Cardiac muscle cell (in vitro differentiated cells and primary cell): ENCODE results near the gene CUBN. TPM values are rescaled to one million over a fixed set of nuclear protein-coding genes. Genes with fewer than 3 reads are reported as not detected.

ENCODE experiments used
- DNase-seq, 2 donors: peaks; one replicate each; pipeline versions ENCODE4 v3.0.0 to v3.0.0-alpha.2; 2010 to 2017; ENCODE audit warnings: low read depth in 1 of 2, low spot score in 1 of 2
- H3K27ac ChIP-seq: fragments of 200-600 bp; sonication (generic); 2 replicates; pipeline ENCODE4 v1.5.1; 2016
- H3K27me3 ChIP-seq: fragments of 200-600 bp; sonication (generic); 2 replicates; pipeline ENCODE4 v1.6.0; 2016; ENCODE audit warnings: control low read depth
- H3K36me3 ChIP-seq: fragments of 200-600 bp; sonication (generic); 2 replicates; pipeline ENCODE4 v1.5.1; 2016; ENCODE audit warnings: control low read depth
- H3K4me1 ChIP-seq: fragments of 200-600 bp; sonication (generic); 2 replicates; pipeline ENCODE4 v1.8.1; 2017; ENCODE audit warnings: low read depth, mild to moderate bottlenecking, mixed run types
- H3K4me3 ChIP-seq: fragments of 200-600 bp; sonication (generic); 2 replicates; pipeline ENCODE4 v1.5.1; 2016; ENCODE audit warnings: mild to moderate bottlenecking
- H3K9me3 ChIP-seq: fragments of 200-600 bp; sonication (generic); 2 replicates; pipeline ENCODE4 v1.5.1; 2017; ENCODE audit warnings: low read depth, mild to moderate bottlenecking, control low read depth
- CTCF ChIP-seq: IDR thresholded peaks from 2 replicates; pipeline ENCODE4 v1.5.1; 2012; ENCODE audit warnings: low read depth, mild to moderate bottlenecking, low read length
- polyA plus RNA-seq: library from polyadenylated mRNA; unstranded; fragments of >200 nt; fragmentation: Nextera tagmentation; extraction: Ambion mirVana; gene quantifications from 2 replicates; pipeline ENCODE4 v1.2.1, GENCODE V29; 2016
- total RNA-seq: library from RNA; depleted of rRNA; stranded (reverse); fragments of >200 nt; gene quantifications from 2 replicates; pipeline ENCODE4 v1.2.3, GENCODE V29; 2016

Gene CUBN
- total and polyA plus RNA-seq, 2 experiments from 2014 or later, result 0.79 to 2.7 TPM

GRCh38 chr10:17065273-17065672 lies 64.3 kb downstream of the CUBN start:
- no peak overlapping the region for H3K27ac ChIP-seq
- no peak for TF ChIP-seq CTCF
- no peaks in the 10 kb centered on the region for H3K36me3 ChIP-seq
- H3K9me3 ChIP-seq, result no peaks in the 10 kb centered on the region
- H3K27me3 ChIP-seq, result no peaks in the 10 kb centered on the region
- no peak for DNase-seq
- no peak overlapping the region for H3K4me3 ChIP-seq
- no peaks in the 10 kb centered on the region for H3K4me1 ChIP-seq

GRCh38 chr10:17064435-17064834 lies 65.2 kb downstream of the CUBN start:
- no peaks in the 10 kb centered on the region for H3K27me3 ChIP-seq
- H3K4me1 ChIP-seq, result no peaks in the 10 kb centered on the region
- no peak for TF ChIP-seq CTCF
- DNase-seq, result no peak
- no peak overlapping the region for H3K4me3 ChIP-seq
- no peaks in the 10 kb centered on the region for H3K9me3 ChIP-seq
- no peaks in the 10 kb centered on the region for H3K36me3 ChIP-seq
- no peak overlapping the region for H3K27ac ChIP-seq

GRCh38 chr10:17062955-17063484 lies 66.6 kb downstream of the CUBN start:
- H3K4me3 ChIP-seq, result no peak overlapping the region
- no peaks in the 10 kb centered on the region for H3K9me3 ChIP-seq
- no peak overlapping the region for H3K27ac ChIP-seq
- peak in 1 of 2 donors; percentile 56 for DNase-seq
- no peaks in the 10 kb centered on the region for H3K36me3 ChIP-seq
- no peaks in the 10 kb centered on the region for H3K27me3 ChIP-seq
- no peaks in the 10 kb centered on the region for H3K4me1 ChIP-seq
- no peak for TF ChIP-seq CTCF

- Histone ChIP-seq H3K4me3 (no peak overlapping the region), H3K36me3 (no peaks in the 10 kb centered on the region), H3K4me1 (no peaks in the 10 kb centered on the region), H3K27ac (no peak overlapping the region), H3K27me3 (no peaks in the 10 kb centered on the region), H3K9me3 (no peaks in the 10 kb centered on the region)
- DNase-seq, result peak in 1 of 2 donors; percentile 75
- no peak for TF ChIP-seq CTCF
Measured at GRCh38 chr10:17062493-17062892, 67.1 kb downstream of the CUBN start.

- no peaks in the 10 kb centered on the region for H3K27me3 ChIP-seq
- H3K36me3 ChIP-seq, result no peaks in the 10 kb centered on the region
- H3K9me3 ChIP-seq, result no peaks in the 10 kb centered on the region
- peak in 1 of 2 donors; percentile 73 for DNase-seq
- no peak overlapping the region for H3K27ac ChIP-seq
- no peak for TF ChIP-seq CTCF
- no peaks in the 10 kb centered on the region for H3K4me1 ChIP-seq
- no peak overlapping the region for H3K4me3 ChIP-seq
Measured at GRCh38 chr10:17062009-17062408, 67.6 kb downstream of the CUBN start.
